Ovary (tissue), 9 donors: ENCODE results near the gene LDLRAD4. TPM values are rescaled to one million over a fixed set of nuclear protein-coding genes. Genes with fewer than 3 reads are reported as not detected.

Experiments used
- DNase-seq, 5 donors: peaks; one replicate each; pipeline ENCODE4 v3.0.0-alpha.2; 2019 to 2020
- H3K27ac ChIP-seq, 2 donors: fragments of 200-600 bp; one replicate each; pipeline versions ENCODE4 v1.5.1 to v1.8.0; 2019 to 2022
- H3K27me3 ChIP-seq: fragments of 200-600 bp; one replicate; pipeline ENCODE4 v1.8.0; 2022
- H3K36me3 ChIP-seq: fragments of 200-600 bp; sonication (generic); one replicate; pipeline ENCODE4 v1.5.1; 2019
- H3K4me1 ChIP-seq: one replicate; pipeline ENCODE4 v1.8.1; 2013; ENCODE audit warnings: mild to moderate bottlenecking, moderate library complexity; ENCODE audit not compliant: insufficient read depth
- H3K4me3 ChIP-seq: fragments of 200-600 bp; sonication (generic); one replicate; pipeline ENCODE4 v1.5.1; 2017
- H3K9me3 ChIP-seq, 2 donors: fragments of 200-600 bp in 1 of 2; sonication (generic) in 1 of 2; one replicate each; pipeline versions ENCODE4 v1.5.1 to v1.8.1; 2013 to 2019; ENCODE audit warnings: mild to moderate bottlenecking in 1 of 2, moderate library complexity in 1 of 2
- CTCF ChIP-seq, 3 donors: fragments of 450-650 bp in 2 of 3; fragments of 200-600 bp in 1 of 3; IDR thresholded peaks; one replicate each; pipeline versions ENCODE4 v1.5.1 to v1.8.0; 2016 to 2022; ENCODE audit warnings: antibody characterized with exemption in 3 of 3, mild to moderate bottlenecking in 1 of 3
- EP300 ChIP-seq: sonication (generic); formaldehyde crosslinking; IDR thresholded peaks from one replicate; pipeline ENCODE4 v1.6.1; 2017; ENCODE audit warnings: antibody characterized with exemption
- POLR2A ChIP-seq: fragments of 450-650 bp; IDR thresholded peaks from one replicate; pipeline ENCODE4 v1.6.1; 2017; ENCODE audit warnings: antibody characterized with exemption, mild to moderate bottlenecking, moderate library complexity
- WGBS, 3 donors: extraction: QIAGEN DNeasy Blood & Tissue Kit in 1 of 3; methylation state at CpG; one replicate each; pipeline versions ENCODE4 v1.1.5 to v1.1.7; 2013 to 2017; 5-methylcytosine and 5-hydroxymethylcytosine counted together
- intact Hi-C, 4 donors: fragments of 100-400 bp; cut with DNase I; formaldehyde crosslinking; loops; one replicate each; pipeline versions ENCODE4 v1.11.0 to v1.15.1; 2022 to 2023
- polyA plus RNA-seq, 2 donors: library from polyadenylated mRNA; stranded (reverse); fragments of 200-250 nt in 1 of 2; fragments of 350-450 nt in 1 of 2; fragmentation: Illumina TruSeq in 1 of 2; extraction: RNeasy Lipid Tissue Mini Kit (QIAGEN cat#74804) in 1 of 2; gene quantifications; one replicate each; pipeline ENCODE4 v1.2.3, GENCODE V29; 2013 to 2014
- total RNA-seq, 7 donors: library from RNA; depleted of rRNA in 2 of 7; stranded (reverse); fragments of >200 nt in 2 of 7; fragmentation: NEBNext Ultra II Directional in 3 of 7; extraction: Animal tissue kit (Norgen Biotek cat#: 25700) in 3 of 7; gene quantifications; one replicate each; pipeline versions ENCODE4 v1.1.0 to v1.2.4, GENCODE V29; 2016 to 2023
- donor health status: DM: no; HTN: no; CAD: no; lungs with moderate emphysema.
- donor health status: DM: no; HTN: no; CAD: no.
- donor health status: Bipolar disorder and iron deficiency.
- donor health status: DM: yes; HTN: yes; CAD: no.
- donor health status: DM: no; HTN: no; CAD: no.
- donor health status: DM: yes; HTN: yes; CAD: no.

The LDLRAD4 gene
- total and polyA plus RNA-seq, 9 donors: 2.3 to 31.6 (median 8.3) TPM

- no peak overlapping the region for H3K27ac ChIP-seq
- intact Hi-C loops: loop anchor here in 1 of 4 donors (10.0 kb wide), 1 partner anchor 172 kb away; the partner anchor contains the start of gene LDLRAD4
- no peak for DNase-seq
Measured at GRCh38 chr18:13386891-13387801, 168.6 kb downstream of the LDLRAD4 start.

DNA sequence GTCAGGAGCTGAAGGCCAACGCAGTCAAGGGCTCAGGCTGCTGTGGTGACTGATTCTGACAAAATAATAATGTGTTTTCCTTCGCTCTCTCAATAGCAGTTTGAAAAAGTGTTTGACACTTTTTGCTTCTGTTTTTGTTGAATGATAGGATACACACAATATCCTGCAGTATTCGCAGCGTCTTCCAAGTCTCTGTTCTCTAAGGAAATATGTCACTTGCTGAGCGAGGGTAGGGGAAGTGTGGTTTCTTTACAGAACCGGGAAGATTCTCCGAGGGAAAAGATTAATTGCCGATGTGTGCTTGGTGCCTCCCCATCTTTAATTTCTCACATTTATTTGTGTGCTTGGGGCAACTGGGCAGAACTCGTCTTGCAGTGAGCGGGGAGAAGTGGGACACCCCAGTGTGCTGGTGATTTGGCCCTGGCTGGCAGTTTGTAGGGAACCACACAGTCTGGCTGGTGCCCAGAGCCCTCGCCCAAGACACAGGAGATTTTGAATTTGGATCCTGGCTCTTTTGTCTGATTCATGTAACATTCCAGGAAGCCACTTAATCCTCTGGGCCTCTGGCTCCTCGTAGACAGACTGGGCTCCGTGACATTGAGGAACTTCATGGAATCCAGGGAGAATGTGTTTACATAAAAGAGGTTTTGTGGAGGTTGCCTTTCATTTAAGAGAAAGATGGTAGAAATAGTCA is 169.4 kb downstream of the LDLRAD4 start:
- TF ChIP-seq POLR2A: no peak
- TF ChIP-seq CTCF (IDR thresholded peaks at IDR 0.05): no peak
- TF ChIP-seq EP300: no peak
- H3K27ac ChIP-seq: no peak overlapping the region
- H3K27me3 ChIP-seq: no peaks in the 10 kb centered on the region
- no peaks in the 10 kb centered on the region for H3K9me3 ChIP-seq
- DNase-seq: no peak
- no peak overlapping the region for H3K4me3 ChIP-seq
- H3K4me1 ChIP-seq: no peaks in the 10 kb centered on the region
- 83 to 88% (median 88%) methylated on average over 13 of the region's 13 CpGs for WGBS, 3 donors
- intact Hi-C loops: loop anchor here in 1 of 4 donors (10.0 kb wide), 1 partner anchor 173 kb away; the partner anchor contains the start of gene LDLRAD4
- H3K36me3 ChIP-seq: no peaks in the 10 kb centered on the region

More at GRCh38 chr18:13386891-13387801, 168.6 kb downstream of the LDLRAD4 start:
- Histone ChIP-seq H3K4me3 (no peak overlapping the region), H3K4me1 (peaks cover 6% of the 10 kb centered on the region), H3K36me3 (no peaks in the 10 kb centered on the region), H3K9me3 (no peaks in the 10 kb centered on the region), H3K27me3 (no peaks in the 10 kb centered on the region)
- 93 to 96% (median 95%) methylated on average over 40 of the region's 40 CpGs for WGBS, 3 donors
- TF ChIP-seq CTCF (IDR thresholded peaks at IDR 0.05) (no peak), POLR2A (no peak), EP300 (no peak)

- no peak overlapping the region for H3K27ac ChIP-seq
- no peaks in the 10 kb centered on the region for H3K36me3 ChIP-seq
- DNase-seq: no peak
- H3K4me1 ChIP-seq: no peaks in the 10 kb centered on the region
- no peak overlapping the region for H3K4me3 ChIP-seq
- WGBS, 3 donors: 83 to 87% (median 84%) methylated on average over 25 of the region's 25 CpGs
- TF ChIP-seq EP300 (no peak), POLR2A (no peak), CTCF (IDR thresholded peaks at IDR 0.05) (no peak)
- no peaks in the 10 kb centered on the region for H3K9me3 ChIP-seq
- no peaks in the 10 kb centered on the region for H3K27me3 ChIP-seq
- intact Hi-C loops: loop anchor here in 1 of 4 donors (10.0 kb wide), 1 partner anchor 174 kb away; the partner anchor contains the start of gene LDLRAD4
Measured at GRCh38 chr18:13388586-13389490, 170.3 kb downstream of the LDLRAD4 start.
